HG03159 (cell line): Measurements from ENCODE around the gene KMT2C.

Experiments used
- ATAC-seq: cut with Tn5 transposase; IDR thresholded peaks from one replicate; pipeline ENCODE4 v1.9.1; 2021; ENCODE audit warnings: mild to moderate bottlenecking, moderate library complexity; ENCODE audit not compliant: unreplicated experiment

The KMT2C gene

DNA sequence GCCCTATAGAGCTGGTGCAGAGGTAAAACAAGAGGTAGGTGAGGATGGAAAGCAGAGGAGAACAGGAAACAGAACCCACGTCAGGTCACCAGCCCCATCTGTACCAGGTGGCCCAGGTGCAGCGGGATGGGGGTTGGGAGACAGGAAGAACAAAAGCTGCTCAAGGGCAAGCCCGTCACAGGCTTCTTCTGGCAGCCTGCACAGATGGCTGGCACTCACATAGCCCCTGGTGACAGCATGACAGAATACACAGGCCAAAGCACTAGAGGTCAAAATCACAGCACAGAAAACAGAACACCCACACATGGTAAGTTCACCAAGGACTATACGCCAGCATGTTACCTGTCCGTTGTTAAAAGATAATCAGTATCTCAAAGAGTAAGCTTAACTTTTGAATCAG lies 283.5 kb downstream of the KMT2C start:
- ATAC-seq = no peak

DNA sequence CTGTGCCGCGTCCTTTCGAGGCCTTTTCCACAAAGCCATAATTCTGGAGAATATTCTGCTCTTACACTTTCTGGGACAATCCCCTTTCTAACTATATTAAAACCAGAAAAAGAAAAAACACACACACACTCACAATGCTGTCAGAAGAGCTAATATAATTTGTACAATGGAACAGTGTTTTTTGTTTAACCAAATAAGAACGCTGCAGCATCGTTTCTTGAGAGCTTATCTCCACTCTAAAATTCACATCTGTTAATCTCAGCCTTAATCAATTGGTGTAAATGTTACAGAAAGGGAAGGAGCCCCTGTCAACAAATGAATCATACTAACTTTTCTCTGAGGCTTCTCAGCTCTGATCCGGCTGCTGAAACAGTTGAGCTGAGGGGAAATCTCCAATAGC lies 286.4 kb downstream of the KMT2C start:
- no peak for ATAC-seq

- no peak for ATAC-seq
These were observed 287.1 kb downstream of the KMT2C start for GRCh38 chr7:152148706-152149105.

DNA sequence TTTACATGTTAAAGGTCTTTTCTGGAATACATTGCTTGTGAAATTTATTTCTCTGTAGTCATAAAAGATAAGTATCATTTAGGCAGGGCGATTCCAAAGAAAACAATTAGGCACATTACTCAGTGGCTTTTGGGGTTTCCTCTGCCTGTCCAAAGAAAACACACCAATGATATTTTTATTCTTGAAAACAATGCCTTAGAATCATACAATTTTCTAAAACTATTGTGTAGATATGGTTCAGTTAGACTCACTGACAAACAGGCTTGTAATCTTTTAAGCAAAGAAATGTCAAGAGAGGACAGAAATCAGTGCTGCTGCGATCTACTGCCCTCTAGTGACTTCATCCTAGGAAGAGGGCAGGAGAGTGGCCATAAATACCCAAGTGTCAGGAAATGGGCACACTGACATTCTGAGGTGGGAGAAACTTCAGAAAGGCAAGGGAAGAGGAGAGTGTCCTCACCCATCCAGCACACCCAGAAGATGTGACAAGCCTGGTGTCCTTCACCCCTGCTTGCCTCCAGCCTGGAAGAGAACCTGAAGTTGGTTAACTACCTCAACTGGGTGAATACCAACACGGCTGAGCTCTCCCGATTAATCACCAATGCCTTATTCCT lies 289.8 kb downstream of the KMT2C start:
- no peak for ATAC-seq

- ATAC-seq = no peak
These were observed 291.1 kb downstream of the KMT2C start for GRCh38 chr7:152144557-152145245.

DNA sequence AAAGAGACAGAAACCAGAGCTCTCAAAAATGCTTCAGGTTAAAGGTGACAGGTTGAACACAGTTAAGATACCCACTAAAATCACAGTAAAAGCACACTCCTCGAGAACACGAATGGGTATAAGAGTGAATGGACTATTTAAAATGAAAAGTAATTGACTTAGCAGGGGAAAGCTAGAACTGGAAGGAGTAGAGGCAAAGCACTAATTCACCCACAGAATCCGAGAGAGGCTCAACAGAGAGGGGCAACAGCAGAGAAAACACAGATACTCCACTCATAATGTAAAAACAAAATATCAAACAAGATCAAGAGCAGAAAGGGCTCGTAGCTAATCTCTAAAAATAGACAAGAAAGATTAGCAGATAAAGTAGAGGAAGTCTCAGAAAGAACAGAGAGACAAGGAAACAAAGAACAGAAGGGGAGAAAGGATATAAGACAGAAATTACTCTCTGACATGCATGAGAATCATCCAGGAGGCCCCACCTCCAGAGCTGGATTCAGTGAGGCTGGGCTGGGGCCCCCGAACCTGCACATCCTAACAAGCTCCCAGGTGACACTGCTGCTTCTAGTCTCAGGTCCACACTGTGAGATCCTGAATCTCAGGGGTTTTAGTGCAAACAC lies 292.7 kb downstream of the KMT2C start:
- ATAC-seq = no peak

DNA sequence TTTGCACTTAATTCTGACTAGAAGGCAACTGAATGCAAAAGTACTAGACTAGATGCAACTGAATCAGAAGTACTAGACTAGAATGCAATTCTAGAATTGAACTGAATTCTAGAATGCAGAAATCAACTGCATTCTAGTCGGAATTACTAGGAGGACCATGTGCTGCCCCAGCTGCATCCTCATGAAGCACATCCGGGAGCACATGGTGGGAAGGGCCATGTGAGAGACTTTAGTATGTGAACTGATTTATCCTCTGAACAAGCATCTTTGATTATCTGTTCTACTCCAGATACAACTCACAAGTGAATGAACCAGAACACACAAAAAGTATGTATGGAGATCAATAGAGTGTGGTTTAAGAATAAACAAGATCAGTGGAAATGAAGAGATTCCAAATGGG lies 295.2 kb downstream of the KMT2C start:
- ATAC-seq = no peak

DNA sequence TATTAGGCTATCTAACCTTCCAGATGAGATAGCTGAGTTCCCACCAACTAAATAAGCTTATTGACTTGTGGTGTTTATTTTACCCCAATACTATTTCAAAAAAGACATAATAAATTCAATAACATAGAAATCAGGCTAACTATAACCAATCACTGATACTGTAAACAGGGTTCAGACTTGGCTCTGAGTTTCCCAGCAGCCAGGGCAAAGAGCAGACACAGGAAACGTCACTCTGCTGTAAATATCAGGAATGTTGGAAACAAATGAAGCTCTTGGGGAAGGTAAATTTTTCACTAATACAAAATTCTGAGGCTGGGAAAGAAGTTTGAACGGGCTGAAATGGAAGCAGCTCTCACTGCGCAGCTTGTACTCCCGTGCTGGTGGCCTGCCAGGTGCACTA lies 295.7 kb downstream of the KMT2C start:
- ATAC-seq = no peak

- ATAC-seq = no peak
These were observed 298.3 kb downstream of the KMT2C start for GRCh38 chr7:152137476-152138025.

- no peak for ATAC-seq
These were observed 299.1 kb downstream of the KMT2C start for GRCh38 chr7:152136686-152137085.

DNA sequence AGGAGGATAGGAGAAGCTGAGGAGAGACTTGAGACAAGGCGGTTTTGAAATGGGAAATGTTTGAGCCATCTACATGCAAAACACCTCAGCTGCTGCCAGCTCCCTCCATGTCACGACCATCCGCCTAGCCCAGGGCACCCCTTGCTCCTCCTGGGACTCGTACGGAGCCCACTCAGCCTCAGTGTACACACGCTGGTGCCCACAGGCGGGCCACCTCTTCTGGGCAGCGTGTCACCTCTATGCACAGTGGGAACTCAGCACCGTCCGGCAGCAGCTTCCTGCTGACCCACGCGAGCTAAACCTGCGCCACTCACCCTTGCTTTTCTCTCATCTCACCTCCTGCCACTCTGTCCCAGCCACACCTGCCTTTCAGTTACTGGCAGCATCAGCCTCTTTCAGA lies 302.0 kb downstream of the KMT2C start:
- no peak for ATAC-seq

- ATAC-seq = no peak
These were observed 303.0 kb downstream of the KMT2C start for GRCh38 chr7:152132812-152133211.

- ATAC-seq = no peak
These were observed 303.8 kb downstream of the KMT2C start for GRCh38 chr7:152131981-152132494.

DNA sequence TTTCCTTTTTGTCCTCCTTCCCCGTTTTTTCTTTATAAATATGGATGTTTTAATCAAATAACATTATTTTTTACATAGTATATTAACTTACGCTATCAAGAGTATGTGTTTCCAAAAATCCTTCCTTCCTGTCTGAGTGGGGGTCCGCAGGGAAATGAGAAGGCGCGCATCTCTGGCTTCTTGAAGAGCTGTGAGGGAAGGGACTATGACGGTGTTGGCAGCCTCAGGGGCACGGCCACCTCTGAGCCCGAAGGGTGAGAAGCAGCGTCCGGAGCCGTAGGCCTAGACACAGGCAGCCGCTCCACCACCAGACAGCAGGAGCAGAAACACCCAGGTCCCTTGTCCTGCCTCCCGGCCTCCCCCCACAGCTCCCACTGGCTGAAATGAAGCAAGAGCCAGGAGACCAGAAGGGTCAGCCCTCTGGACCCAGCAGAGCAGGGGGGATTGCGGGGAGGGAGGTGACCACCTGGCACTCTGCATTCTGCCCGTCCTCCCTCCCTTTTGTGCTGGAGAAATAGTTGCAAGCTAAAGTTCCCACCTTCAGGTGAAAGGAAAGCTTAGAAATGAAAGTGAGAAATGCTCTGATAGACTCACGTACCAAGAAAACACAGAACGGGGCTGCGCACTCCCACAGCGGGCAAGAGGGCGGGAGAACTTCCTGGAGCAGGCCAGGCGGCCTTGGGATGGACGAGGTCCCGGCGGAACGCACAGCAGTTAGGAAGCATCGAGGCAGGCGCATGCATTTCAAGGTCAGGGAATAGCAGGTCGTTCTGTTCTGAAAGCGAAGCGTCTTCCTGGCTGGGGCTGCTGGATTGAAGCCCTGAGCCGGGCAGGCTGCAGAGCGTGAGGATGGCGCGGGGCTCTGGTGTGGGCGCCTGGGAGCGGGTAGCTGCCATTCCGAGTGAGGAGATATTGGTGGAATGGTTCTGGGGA lies 304.9 kb downstream of the KMT2C start:
- ATAC-seq = no peak

GRCh38 chr7:152129682-152130081 lies 306.1 kb downstream of the KMT2C start:
- no peak for ATAC-seq

DNA sequence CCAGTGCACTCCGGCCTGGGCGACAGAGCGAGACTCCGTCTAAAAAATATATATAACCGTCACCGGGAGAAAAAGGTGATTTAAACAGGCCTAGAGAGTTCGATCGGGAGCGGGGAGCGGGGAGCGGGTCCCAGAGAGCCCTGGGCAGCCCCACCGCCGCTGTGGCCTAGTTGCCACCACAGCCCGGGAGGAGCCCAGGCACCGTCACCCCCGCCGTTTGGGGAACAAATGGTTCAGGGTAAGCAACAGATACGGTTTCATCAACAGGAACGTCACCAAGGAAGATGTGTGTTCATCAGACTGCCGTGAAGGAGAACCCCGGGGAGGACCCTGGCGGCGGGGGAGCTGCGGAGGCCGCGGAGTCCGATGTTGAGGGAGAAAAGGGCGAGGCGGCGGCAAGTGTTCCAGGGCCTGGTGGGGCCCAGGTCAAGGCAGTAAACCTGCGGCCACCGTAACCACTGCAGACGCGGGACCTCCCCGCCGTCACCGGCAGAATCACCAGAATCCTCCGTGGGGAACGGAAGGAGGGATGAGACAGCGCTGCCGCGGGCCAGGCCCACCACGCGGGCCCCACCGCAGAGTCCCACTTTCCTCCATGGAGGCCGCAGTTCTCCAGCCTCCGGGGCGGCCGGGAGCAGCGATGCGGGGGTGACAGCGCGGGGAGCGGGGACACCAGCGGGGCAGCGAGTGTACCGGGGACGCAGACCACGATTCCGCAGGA lies 306.9 kb downstream of the KMT2C start:
- no peak for ATAC-seq

GRCh38 chr7:152128252-152128651 lies 307.6 kb downstream of the KMT2C start:
- ATAC-seq = no peak

DNA sequence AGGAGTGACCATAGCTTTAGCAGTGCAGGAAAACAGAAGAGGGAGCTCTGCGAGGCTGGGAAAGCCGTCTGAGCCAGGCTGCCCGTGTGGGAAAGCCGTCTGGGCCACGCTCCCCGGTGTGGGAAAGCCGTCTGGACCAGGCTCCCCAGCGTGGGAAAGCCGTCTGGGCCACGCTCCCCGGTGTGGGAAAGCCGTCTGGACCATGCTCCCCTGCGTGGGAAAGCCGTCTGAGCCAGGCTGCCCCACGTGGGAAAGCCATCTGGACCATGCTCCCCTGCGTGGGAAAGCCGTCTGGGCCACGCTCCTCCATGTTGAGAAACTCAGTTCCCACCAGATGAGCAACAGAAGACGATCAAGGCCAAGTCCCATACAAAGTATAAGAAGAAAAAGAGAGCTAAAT lies 308.6 kb downstream of the KMT2C start:
- ATAC-seq = no peak

GRCh38 chr7:152126741-152127140 lies 309.1 kb downstream of the KMT2C start:
- no peak for ATAC-seq

- no peak for ATAC-seq
These were observed 313.3 kb downstream of the KMT2C start for GRCh38 chr7:152122540-152122939.
